Measurements from ENCODE around the gene PRR5. TPM values are rescaled to one million over a fixed set of nuclear protein-coding genes. Genes with fewer than 3 reads are reported as not detected.

The PRR5 gene
- polyA plus RNA-seq, 1 of the 3 experiments (the other 2 are of a cell fraction), result 1.3 TPM

GRCh38 chr22:44683881-44684280 lies 18.1 kb upstream of the PRR5 start:
- Histone ChIP-seq H3K4me1 (ENCODE audit: control insufficient read depth in 1 of 2, insufficient read depth in 2 of 2, low read depth in 1 of 2, low read length in 1 of 2) (peaks cover 0 to 16% of the 10 kb centered on the region in 2 experiments; a peak in 1 of 4 replicates), H3K9me3 (no peaks in the 10 kb centered on the region), H3K27me3 (ENCODE audit: insufficient read depth) (no peaks in the 10 kb centered on the region), H3K4me3 (ENCODE audit: low read depth in 2 of 2, low read length in 1 of 2) (no peak overlapping the region), H4K20me1 (ENCODE audit: insufficient read depth) (no peaks in the 10 kb centered on the region), H3K27ac (ENCODE audit: low read depth in 2 of 2, low read length in 1 of 2) (no peak overlapping the region), H3K4me2 (no peak overlapping the region), H3K79me2 (ENCODE audit: insufficient read depth) (no peaks in the 10 kb centered on the region), H3K36me3 (replicated peaks in 1 of 2; ENCODE audit: control insufficient read depth in 1 of 2, insufficient read depth in 2 of 2, low read length in 1 of 2) (no peaks in the 10 kb centered on the region), H3K9ac (no peak overlapping the region), H2AFZ (ENCODE audit: low read depth) (no peak overlapping the region), H3K9me2 (no peaks in the 10 kb centered on the region), H3F3A (replicated peaks; ENCODE audit: insufficient read depth) (no peaks in the 10 kb centered on the region)
- ChIA-PET CTCF (interaction anchor here (0.9 to 41.0 kb wide), 16 partner anchors 10 to 709 kb away, joined by 3 to 642 read pairs (median 6); no protein-coding TSS in a partner anchor), POLR2A (no interaction called here)
- TF ChIP-seq EP300 (IDR thresholded peaks at IDR 0.05; ENCODE audit: borderline replicate concordance in 1 of 2, low read depth in 1 of 2, low read length in 1 of 2), result no peak
- no peak for TF ChIP-seq USF2 (IDR thresholded peaks at IDR 0.05; ENCODE audit: borderline replicate concordance, low read depth, low read length)
- TF ChIP-seq IRF3 (IDR thresholded peaks at IDR 0.05; ENCODE audit: low read depth, low read length), result no peak
- no peak for TF ChIP-seq FOXM1 (IDR thresholded peaks at IDR 0.05; ENCODE audit: low read depth)
- TF ChIP-seq SMC3 (IDR thresholded peaks at IDR 0.05; ENCODE audit: low read depth, low read length), result no peak
- no peak for TF ChIP-seq GATA2 (CRISPR knock-in tag; IDR thresholded peaks at IDR 0.05)
- no peak for TF ChIP-seq RFX5 (IDR thresholded peaks at IDR 0.05; ENCODE audit: low read length)
- TF ChIP-seq YY1 (IDR thresholded peaks at IDR 0.05; ENCODE audit: low read depth), result no peak
- TF ChIP-seq PBX3 (IDR thresholded peaks at IDR 0.05), result no peak
- no peak for TF ChIP-seq JUND (IDR thresholded peaks at IDR 0.05)
- no peak for TF ChIP-seq CTCF (IDR thresholded peaks at IDR 0.05)
- no peak for TF ChIP-seq TAF1 (IDR thresholded peaks at IDR 0.05; ENCODE audit: borderline replicate concordance, low read depth, low read length)
- TF ChIP-seq MXI1 (IDR thresholded peaks at IDR 0.05; ENCODE audit: low read depth, low read length), result no peak
- TF ChIP-seq FOSL2 (IDR thresholded peaks at IDR 0.05; ENCODE audit: borderline replicate concordance, low read depth), result no peak
- TF ChIP-seq NRF1 (IDR thresholded peaks at IDR 0.05; ENCODE audit: low read depth, low read length), result no peak
- TF ChIP-seq USF1 (IDR thresholded peaks at IDR 0.05; ENCODE audit: borderline replicate concordance, low read depth), result no peak
- TF ChIP-seq TEAD4 (IDR thresholded peaks at IDR 0.05; ENCODE audit: borderline replicate concordance, insufficient read depth), result no peak
- no peak for TF ChIP-seq GABPA (IDR thresholded peaks at IDR 0.05; ENCODE audit: low read depth)
- DNase-seq, result no peak
- 83% methylated on average over 3 of the region's 8 CpGs for WGBS (ENCODE audit: low lambda C conversion rate)
